GM10266 (cell line): ENCODE results near the gene RBM19.

Experiments used
- DNase-seq: peaks from one replicate; pipeline ENCODE4 v3.0.0; 2012; ENCODE audit errors: extremely low spot score
- CTCF ChIP-seq: IDR thresholded peaks from 2 replicates; pipeline ENCODE4 v1.5.1; 2012; ENCODE audit warnings: mild to moderate bottlenecking, low read depth; ENCODE audit not compliant: control insufficient read depth, insufficient read depth; ENCODE audit errors: missing control alignments

The RBM19 gene

GRCh38 chr12:113826805-113827538 lies 139.2 kb downstream of the RBM19 start:
- no peak for DNase-seq
- no peak for TF ChIP-seq CTCF

GRCh38 chr12:113825705-113826104 lies 140.4 kb downstream of the RBM19 start:
- TF ChIP-seq CTCF: no peak
- no peak for DNase-seq

GRCh38 chr12:113823816-113824215 lies 142.3 kb downstream of the RBM19 start:
- no peak for TF ChIP-seq CTCF
- DNase-seq: no peak

- no peak for DNase-seq
- no peak for TF ChIP-seq CTCF
Observed at GRCh38 chr12:113823016-113823415, 143.1 kb downstream of the RBM19 start.

GRCh38 chr12:113820842-113821241 lies 145.3 kb downstream of the RBM19 start:
- TF ChIP-seq CTCF: no peak
- DNase-seq: no peak

- no peak for TF ChIP-seq CTCF
- no peak for DNase-seq
Observed at GRCh38 chr12:113820309-113820708, 145.8 kb downstream of the RBM19 start.

- TF ChIP-seq CTCF: no peak
- no peak for DNase-seq
Observed at GRCh38 chr12:113819495-113819894, 146.6 kb downstream of the RBM19 start.
